ENCODE measurements around the gene SLN.
"Not testable (repeated sequence)": the region's sequence is repeated elsewhere in the genome, so short reads cannot be mapped to it uniquely, and the experiment has no call there.

The SLN gene

GRCh38 chr11:107711861-107712755 lies at the start of gene SLN:
Gene SLN (minus strand): TSS chr11:107712056.
- no peak for DNase-seq (ENCODE audit: low read depth in 2 of 2)

- not testable (repeated sequence) for DNase-seq (ENCODE audit: low read depth in 2 of 2)
Observed at GRCh38 chr11:107758719-107759355, 47.0 kb upstream of the SLN start.

- no peak for DNase-seq (ENCODE audit: low read depth in 2 of 2)
Observed at GRCh38 chr11:107757661-107758060, 45.8 kb upstream of the SLN start.

- DNase-seq (ENCODE audit: low read depth in 2 of 2), result no peak
Observed at GRCh38 chr11:107756553-107756952, 44.7 kb upstream of the SLN start.

GRCh38 chr11:107752949-107753822 lies 41.3 kb upstream of the SLN start:
- no peak for DNase-seq (ENCODE audit: low read depth in 2 of 2)

- DNase-seq (ENCODE audit: low read depth in 2 of 2), result no peak
Observed at GRCh38 chr11:107752508-107752907, 40.7 kb upstream of the SLN start.

- DNase-seq (ENCODE audit: low read depth in 2 of 2), result no peak
Observed at GRCh38 chr11:107751082-107751481, 39.2 kb upstream of the SLN start.

- DNase-seq (ENCODE audit: low read depth in 2 of 2), result no peak
Observed at GRCh38 chr11:107750313-107750712, 38.5 kb upstream of the SLN start.

- DNase-seq (ENCODE audit: low read depth in 2 of 2), result no peak
Observed at GRCh38 chr11:107747622-107748021, 35.8 kb upstream of the SLN start.

GRCh38 chr11:107744736-107745135 lies 32.9 kb upstream of the SLN start:
- no peak for DNase-seq (ENCODE audit: low read depth in 2 of 2)

- no peak for DNase-seq (ENCODE audit: low read depth in 2 of 2)
Observed at GRCh38 chr11:107743191-107743590, 31.3 kb upstream of the SLN start.

- DNase-seq (ENCODE audit: low read depth in 2 of 2), result no peak
Observed at GRCh38 chr11:107741044-107741823, 29.4 kb upstream of the SLN start.

GRCh38 chr11:107740271-107740670 lies 28.4 kb upstream of the SLN start:
- DNase-seq (ENCODE audit: low read depth in 2 of 2), result no peak

GRCh38 chr11:107736546-107736945 lies 24.7 kb upstream of the SLN start:
- no peak for DNase-seq (ENCODE audit: low read depth in 2 of 2)

- no peak for DNase-seq (ENCODE audit: low read depth in 2 of 2)
Observed at GRCh38 chr11:107733518-107733917, 21.7 kb upstream of the SLN start.

GRCh38 chr11:107732689-107733051 lies 20.8 kb upstream of the SLN start:
- no peak for DNase-seq (ENCODE audit: low read depth in 2 of 2)

- no peak for DNase-seq (ENCODE audit: low read depth in 2 of 2)
Observed at GRCh38 chr11:107731941-107732688, 20.3 kb upstream of the SLN start.

GRCh38 chr11:107722662-107723061 lies 10.8 kb upstream of the SLN start:
- DNase-seq (ENCODE audit: low read depth in 2 of 2), result no peak

GRCh38 chr11:107721207-107721606 lies 9.4 kb upstream of the SLN start:
- DNase-seq (ENCODE audit: low read depth in 2 of 2), result no peak

GRCh38 chr11:107720303-107720774 lies 8.5 kb upstream of the SLN start:
- DNase-seq (ENCODE audit: low read depth in 2 of 2), result no peak
